ENCODE data around the gene PHF20. TPM values are rescaled to one million over a fixed set of nuclear protein-coding genes. Genes with fewer than 3 reads are reported as not detected.

PHF20 gene
- total and polyA plus RNA-seq, 2 of the 13 experiments (the other 11 are each of a cell fraction or from before 2014, with no cell fraction given): 22.8 to 34.1 TPM

DNA sequence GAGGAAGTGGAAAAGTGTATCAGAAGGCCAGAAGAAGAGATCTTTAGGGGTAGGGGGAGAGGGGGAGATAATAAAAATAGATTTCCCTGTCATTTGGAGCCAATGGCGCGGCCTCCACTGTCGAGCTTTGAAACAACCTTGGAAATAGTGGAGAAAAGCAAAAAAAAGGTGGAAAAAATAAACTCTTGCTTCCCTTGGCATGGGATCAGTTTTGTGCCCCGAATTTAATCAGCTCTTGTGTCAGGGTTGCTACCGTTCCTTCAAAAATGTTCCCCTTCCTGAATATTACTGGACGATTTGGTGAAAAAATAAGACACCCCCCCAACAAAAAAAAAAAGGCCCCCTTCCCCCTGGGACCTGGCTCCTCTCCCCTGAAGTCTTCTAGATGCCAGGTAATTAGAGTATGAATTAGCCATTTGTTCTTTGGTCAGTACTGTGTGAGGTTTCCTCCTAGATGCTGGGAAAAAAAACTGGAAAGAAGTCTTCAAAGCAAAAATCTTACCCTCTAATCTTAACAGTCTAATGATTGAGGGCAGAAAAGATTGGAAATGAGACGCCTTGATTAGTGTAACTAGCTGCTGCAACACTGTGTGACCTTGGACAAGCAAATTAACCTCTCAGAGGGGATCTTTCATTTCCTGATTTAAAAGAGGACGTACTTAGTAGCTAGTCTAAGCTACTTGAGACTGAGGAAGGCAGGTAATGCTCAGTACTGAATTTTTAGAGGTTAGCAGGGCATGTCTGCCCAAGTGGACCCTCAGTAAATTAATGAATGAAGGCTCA, 28.9 kb upstream of the PHF20 start (continued):
- no peak for TF ChIP-seq DNMT1 (CRISPR knock-in tag; IDR thresholded peaks at IDR 0.05)
- TF ChIP-seq FOXK1 (CRISPR knock-in tag; IDR thresholded peaks at IDR 0.05; ENCODE audit: borderline replicate concordance, low read depth): no peak
- TF ChIP-seq, protein P1, sequence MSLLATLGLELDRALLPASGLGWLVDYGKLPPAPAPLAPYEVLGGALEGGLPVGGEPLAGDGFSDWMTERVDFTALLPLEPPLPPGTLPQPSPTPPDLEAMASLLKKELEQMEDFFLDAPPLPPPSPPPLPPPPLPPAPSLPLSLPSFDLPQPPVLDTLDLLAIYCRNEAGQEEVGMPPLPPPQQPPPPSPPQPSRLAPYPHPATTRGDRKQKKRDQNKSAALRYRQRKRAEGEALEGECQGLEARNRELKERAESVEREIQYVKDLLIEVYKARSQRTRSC (CRISPR knock-in tag; IDR thresholded peaks at IDR 0.05; ENCODE audit: low read depth): no peak
- TF ChIP-seq, protein P2, sequence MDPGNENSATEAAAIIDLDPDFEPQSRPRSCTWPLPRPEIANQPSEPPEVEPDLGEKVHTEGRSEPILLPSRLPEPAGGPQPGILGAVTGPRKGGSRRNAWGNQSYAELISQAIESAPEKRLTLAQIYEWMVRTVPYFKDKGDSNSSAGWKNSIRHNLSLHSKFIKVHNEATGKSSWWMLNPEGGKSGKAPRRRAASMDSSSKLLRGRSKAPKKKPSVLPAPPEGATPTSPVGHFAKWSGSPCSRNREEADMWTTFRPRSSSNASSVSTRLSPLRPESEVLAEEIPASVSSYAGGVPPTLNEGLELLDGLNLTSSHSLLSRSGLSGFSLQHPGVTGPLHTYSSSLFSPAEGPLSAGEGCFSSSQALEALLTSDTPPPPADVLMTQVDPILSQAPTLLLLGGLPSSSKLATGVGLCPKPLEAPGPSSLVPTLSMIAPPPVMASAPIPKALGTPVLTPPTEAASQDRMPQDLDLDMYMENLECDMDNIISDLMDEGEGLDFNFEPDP (CRISPR knock-in tag; conservative IDR thresholded peaks at IDR 0.05): no peak
- peak; percentile 85; the same call in 1 of the 2 replicates for TF ChIP-seq TEAD2 (CRISPR knock-in tag; IDR thresholded peaks at IDR 0.05)
- TF ChIP-seq PAWR (CRISPR knock-in tag; IDR thresholded peaks at IDR 0.05; ENCODE audit: borderline replicate concordance): no peak
- TF ChIP-seq ZNF24 (IDR thresholded peaks at IDR 0.05): peak; percentile 32; the same call in 1 of the 2 replicates
- no peak for TF ChIP-seq HOXA3 (CRISPR knock-in tag; IDR thresholded peaks at IDR 0.05)
- TF ChIP-seq, protein P3, sequence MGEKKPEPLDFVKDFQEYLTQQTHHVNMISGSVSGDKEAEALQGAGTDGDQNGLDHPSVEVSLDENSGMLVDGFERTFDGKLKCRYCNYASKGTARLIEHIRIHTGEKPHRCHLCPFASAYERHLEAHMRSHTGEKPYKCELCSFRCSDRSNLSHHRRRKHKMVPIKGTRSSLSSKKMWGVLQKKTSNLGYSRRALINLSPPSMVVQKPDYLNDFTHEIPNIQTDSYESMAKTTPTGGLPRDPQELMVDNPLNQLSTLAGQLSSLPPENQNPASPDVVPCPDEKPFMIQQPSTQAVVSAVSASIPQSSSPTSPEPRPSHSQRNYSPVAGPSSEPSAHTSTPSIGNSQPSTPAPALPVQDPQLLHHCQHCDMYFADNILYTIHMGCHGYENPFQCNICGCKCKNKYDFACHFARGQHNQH (CRISPR knock-in tag; IDR thresholded peaks at IDR 0.05): no peak
- TF ChIP-seq TCF7L2 (IDR thresholded peaks at IDR 0.05; ENCODE audit: low read depth, low read length): no peak
- no peak for TF ChIP-seq ZNF780A (CRISPR knock-in tag; IDR thresholded peaks at IDR 0.05)
- TF ChIP-seq MAF1 (CRISPR knock-in tag; IDR thresholded peaks at IDR 0.05; ENCODE audit: borderline replicate concordance): no peak
- no peak for TF ChIP-seq STAT5B (CRISPR knock-in tag; IDR thresholded peaks at IDR 0.05)
- TF ChIP-seq, protein P4, sequence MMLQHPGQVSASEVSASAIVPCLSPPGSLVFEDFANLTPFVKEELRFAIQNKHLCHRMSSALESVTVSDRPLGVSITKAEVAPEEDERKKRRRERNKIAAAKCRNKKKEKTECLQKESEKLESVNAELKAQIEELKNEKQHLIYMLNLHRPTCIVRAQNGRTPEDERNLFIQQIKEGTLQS (CRISPR knock-in tag; IDR thresholded peaks at IDR 0.05): no peak
- no peak for TF ChIP-seq ZNF773 (CRISPR knock-in tag; IDR thresholded peaks at IDR 0.05; ENCODE audit: borderline replicate concordance)
- TF ChIP-seq ZNF225 (CRISPR knock-in tag; IDR thresholded peaks at IDR 0.05): no peak
- TF ChIP-seq, protein P5, sequence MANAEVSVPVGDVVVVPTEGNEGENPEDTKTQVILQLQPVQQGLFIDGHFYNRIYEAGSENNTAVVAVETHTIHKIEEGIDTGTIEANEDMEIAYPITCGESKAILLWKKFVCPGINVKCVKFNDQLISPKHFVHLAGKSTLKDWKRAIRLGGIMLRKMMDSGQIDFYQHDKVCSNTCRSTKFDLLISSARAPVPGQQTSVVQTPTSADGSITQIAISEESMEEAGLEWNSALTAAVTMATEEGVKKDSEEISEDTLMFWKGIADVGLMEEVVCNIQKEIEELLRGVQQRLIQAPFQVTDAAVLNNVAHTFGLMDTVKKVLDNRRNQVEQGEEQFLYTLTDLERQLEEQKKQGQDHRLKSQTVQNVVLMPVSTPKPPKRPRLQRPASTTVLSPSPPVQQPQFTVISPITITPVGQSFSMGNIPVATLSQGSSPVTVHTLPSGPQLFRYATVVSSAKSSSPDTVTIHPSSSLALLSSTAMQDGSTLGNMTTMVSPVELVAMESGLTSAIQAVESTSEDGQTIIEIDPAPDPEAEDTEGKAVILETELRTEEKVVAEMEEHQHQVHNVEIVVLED (CRISPR knock-in tag; IDR thresholded peaks at IDR 0.05; ENCODE audit: borderline replicate concordance): no peak
- TF ChIP-seq, protein P6, sequence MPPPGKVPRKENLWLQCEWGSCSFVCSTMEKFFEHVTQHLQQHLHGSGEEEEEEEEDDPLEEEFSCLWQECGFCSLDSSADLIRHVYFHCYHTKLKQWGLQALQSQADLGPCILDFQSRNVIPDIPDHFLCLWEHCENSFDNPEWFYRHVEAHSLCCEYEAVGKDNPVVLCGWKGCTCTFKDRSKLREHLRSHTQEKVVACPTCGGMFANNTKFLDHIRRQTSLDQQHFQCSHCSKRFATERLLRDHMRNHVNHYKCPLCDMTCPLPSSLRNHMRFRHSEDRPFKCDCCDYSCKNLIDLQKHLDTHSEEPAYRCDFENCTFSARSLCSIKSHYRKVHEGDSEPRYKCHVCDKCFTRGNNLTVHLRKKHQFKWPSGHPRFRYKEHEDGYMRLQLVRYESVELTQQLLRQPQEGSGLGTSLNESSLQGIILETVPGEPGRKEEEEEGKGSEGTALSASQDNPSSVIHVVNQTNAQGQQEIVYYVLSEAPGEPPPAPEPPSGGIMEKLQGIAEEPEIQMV (CRISPR knock-in tag; IDR thresholded peaks at IDR 0.05; ENCODE audit: low read depth): no peak; the same call in 1 of the 2 replicates
- TF ChIP-seq, protein P7, sequence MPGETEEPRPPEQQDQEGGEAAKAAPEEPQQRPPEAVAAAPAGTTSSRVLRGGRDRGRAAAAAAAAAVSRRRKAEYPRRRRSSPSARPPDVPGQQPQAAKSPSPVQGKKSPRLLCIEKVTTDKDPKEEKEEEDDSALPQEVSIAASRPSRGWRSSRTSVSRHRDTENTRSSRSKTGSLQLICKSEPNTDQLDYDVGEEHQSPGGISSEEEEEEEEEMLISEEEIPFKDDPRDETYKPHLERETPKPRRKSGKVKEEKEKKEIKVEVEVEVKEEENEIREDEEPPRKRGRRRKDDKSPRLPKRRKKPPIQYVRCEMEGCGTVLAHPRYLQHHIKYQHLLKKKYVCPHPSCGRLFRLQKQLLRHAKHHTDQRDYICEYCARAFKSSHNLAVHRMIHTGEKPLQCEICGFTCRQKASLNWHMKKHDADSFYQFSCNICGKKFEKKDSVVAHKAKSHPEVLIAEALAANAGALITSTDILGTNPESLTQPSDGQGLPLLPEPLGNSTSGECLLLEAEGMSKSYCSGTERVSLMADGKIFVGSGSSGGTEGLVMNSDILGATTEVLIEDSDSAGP (CRISPR knock-in tag; IDR thresholded peaks at IDR 0.05; ENCODE audit: borderline replicate concordance): no peak
- peak; percentile 8; the same call in 1 of the 2 replicates for TF ChIP-seq SMYD3 (CRISPR knock-in tag; IDR thresholded peaks at IDR 0.05)
- TF ChIP-seq ZNF816 (CRISPR knock-in tag; IDR thresholded peaks at IDR 0.05; ENCODE audit: borderline replicate concordance): peak; percentile 74; the same call in 1 of the 2 replicates
